HEK293 (cell line): ENCODE results near the gene CSGALNACT2.

Experiments used
- CTCF ChIA-PET: fragments of 350-600 bp; formaldehyde crosslinking; extraction: SDS; loops from one replicate; lab custom pipeline; 2021; ENCODE audit warnings: antibody characterized with exemption; lab: Yijun Ruan, JAX
- POLR2A ChIA-PET: fragments of 300-600 bp; formaldehyde crosslinking; extraction: SDS; loops from one replicate; lab custom pipeline; 2020; ENCODE audit warnings: antibody characterized with exemption, inconsistent platforms; lab: Yijun Ruan, JAX
- H3K27ac ChIP-seq: fragments of 200-500 bp; sonication (Bioruptor generic); 2 replicates; pipeline ENCODE4 v1.5.1; 2014; ENCODE audit warnings: low read depth, low read length, control low read depth, inconsistent platforms; ENCODE audit errors: extremely low read depth
- H3K36me3 ChIP-seq, 2 experiments: fragments of 200-500 bp in 1 of 2; sonication (Bioruptor generic) in 1 of 2; 1 replicate in 1 of 2; 2 replicates in 1 of 2; pipeline ENCODE4 v1.5.1; 2014 to 2017; ENCODE audit warnings: inconsistent platforms in 2 of 2, low read length in 2 of 2; ENCODE audit not compliant: control insufficient read depth in 2 of 2, insufficient read depth in 1 of 2
- H3K4me1 ChIP-seq: fragments of 200-500 bp; sonication (Bioruptor generic); 2 replicates; pipeline ENCODE4 v1.5.1; 2014; ENCODE audit warnings: mild to moderate bottlenecking, low read length, inconsistent platforms; ENCODE audit not compliant: control insufficient read depth, insufficient read depth
- H3K4me3 ChIP-seq: 2 replicates; pipeline ENCODE4 v1.5.1; 2011; ENCODE audit warnings: low read depth, mild to moderate bottlenecking, control low read depth, low read length, moderate library complexity
- H3K9me3 ChIP-seq: fragments of 200-500 bp; sonication (Bioruptor generic); 2 replicates; pipeline ENCODE4 v1.5.1; 2014; ENCODE audit warnings: low read depth, low read length, inconsistent platforms; ENCODE audit not compliant: control insufficient read depth, insufficient read depth
- KLF10 ChIP-seq: fragments of 450-650 bp; IDR thresholded peaks from 2 replicates; pipeline ENCODE4 v1.5.1; 2018; ENCODE audit warnings: missing biosample characterization, mild to moderate bottlenecking, missing genetic modification characterization
- KLF7 ChIP-seq: fragments of 450-650 bp; formaldehyde crosslinking; IDR thresholded peaks from 2 replicates; pipeline ENCODE4 v1.5.1; 2016; ENCODE audit warnings: missing biosample characterization, missing genetic modification characterization, borderline replicate concordance
- PRDM10 ChIP-seq: fragments of 450-650 bp; formaldehyde crosslinking; IDR thresholded peaks from 2 replicates; pipeline ENCODE4 v1.5.1; 2016; ENCODE audit warnings: missing biosample characterization, missing genetic modification characterization
- ZBTB11 ChIP-seq: fragments of 450-650 bp; formaldehyde crosslinking; conservative IDR thresholded peaks from 2 replicates; pipeline ENCODE4 v1.5.1; 2016; ENCODE audit warnings: low read depth, missing biosample characterization, missing genetic modification characterization
- ZFP3 ChIP-seq: fragments of 450-650 bp; formaldehyde crosslinking; IDR thresholded peaks from 2 replicates; pipeline ENCODE4 v1.5.1; 2016; ENCODE audit warnings: low read depth, missing biosample characterization, missing genetic modification characterization
- ZNF114 ChIP-seq: fragments of 450-650 bp; formaldehyde crosslinking; IDR thresholded peaks from 2 replicates; pipeline ENCODE4 v1.5.0; 2017; ENCODE audit warnings: missing biosample characterization, missing genetic modification characterization
- ZNF132 ChIP-seq: fragments of 450-650 bp; formaldehyde crosslinking; IDR thresholded peaks from 2 replicates; pipeline ENCODE4 v1.5.1; 2017; ENCODE audit warnings: missing biosample characterization, missing genetic modification characterization, borderline replicate concordance
- ZNF138 ChIP-seq: fragments of 450-650 bp; formaldehyde crosslinking; IDR thresholded peaks from 2 replicates; pipeline ENCODE4 v1.5.1; 2016; ENCODE audit warnings: missing biosample characterization, missing genetic modification characterization, borderline replicate concordance
- ZNF2 ChIP-seq: fragments of 450-650 bp; formaldehyde crosslinking; IDR thresholded peaks from 2 replicates; pipeline ENCODE4 v1.5.1; 2016; ENCODE audit warnings: missing biosample characterization, missing genetic modification characterization
- ZNF311 ChIP-seq: fragments of 450-650 bp; formaldehyde crosslinking; IDR thresholded peaks from 2 replicates; pipeline ENCODE4 v1.5.1; 2017; ENCODE audit warnings: missing biosample characterization, missing genetic modification characterization, borderline replicate concordance
- ZNF398 ChIP-seq: fragments of 450-650 bp; formaldehyde crosslinking; IDR thresholded peaks from 2 replicates; pipeline ENCODE4 v1.5.1; 2017; ENCODE audit warnings: missing biosample characterization, missing genetic modification characterization
- ZNF423 ChIP-seq: fragments of 450-650 bp; formaldehyde crosslinking; IDR thresholded peaks from 2 replicates; pipeline ENCODE4 v1.5.1; 2016; ENCODE audit warnings: missing biosample characterization, missing genetic modification characterization
- ZNF514 ChIP-seq: fragments of 450-650 bp; formaldehyde crosslinking; IDR thresholded peaks from 2 replicates; pipeline ENCODE4 v1.5.1; 2016; ENCODE audit warnings: missing biosample characterization, missing genetic modification characterization
- ZNF660 ChIP-seq: fragments of 450-650 bp; IDR thresholded peaks from 2 replicates; pipeline ENCODE4 v1.5.1; 2018; ENCODE audit warnings: missing biosample characterization, mild to moderate bottlenecking, missing genetic modification characterization
- ZNF664 ChIP-seq: fragments of 450-650 bp; formaldehyde crosslinking; IDR thresholded peaks from 2 replicates; pipeline ENCODE4 v1.5.1; 2016; ENCODE audit warnings: missing biosample characterization, missing genetic modification characterization
- ZNF830 ChIP-seq: fragments of 450-650 bp; IDR thresholded peaks from 2 replicates; pipeline ENCODE4 v1.5.0; 2018; ENCODE audit warnings: missing biosample characterization, missing genetic modification characterization, low read depth, mild to moderate bottlenecking, moderate library complexity
- ZSCAN16 ChIP-seq: fragments of 450-650 bp; formaldehyde crosslinking; IDR thresholded peaks from 2 replicates; pipeline ENCODE4 v1.5.1; 2016; ENCODE audit warnings: missing biosample characterization, missing genetic modification characterization
- ZSCAN23 ChIP-seq: fragments of 450-650 bp; formaldehyde crosslinking; IDR thresholded peaks from 2 replicates; pipeline ENCODE4 v1.5.1; 2016; ENCODE audit warnings: missing biosample characterization, missing genetic modification characterization

CSGALNACT2 gene

GRCh38 chr10:43230101-43230908 is 92.1 kb downstream of the CSGALNACT2 start:
- ChIA-PET CTCF (interaction anchor here (0.5 to 0.7 kb wide), 3 partner anchors 10 to 162 kb away, joined by 3 to 4 read pairs (median 4); no protein-coding TSS in a partner anchor), POLR2A (no interaction called here)
- Histone ChIP-seq H3K4me3 (no peak overlapping the region), H3K36me3 (no peaks in the 10 kb centered on the region), H3K9me3 (no peaks in the 10 kb centered on the region), H3K4me1 (no peaks in the 10 kb centered on the region), H3K27ac (no peak overlapping the region)
- 0 out of 2 replicates have a peak, but pooled peaks have one; percentile 25 for TF ChIP-seq ZSCAN16
- TF ChIP-seq ZFP3 (tag by site-specific recombination): no peak
- TF ChIP-seq ZNF830 (tag by site-specific recombination): no peak
- no peak for TF ChIP-seq ZBTB11 (tag by site-specific recombination)
- TF ChIP-seq KLF7 (tag by site-specific recombination): no peak
- no peak for TF ChIP-seq PRDM10 (tag by site-specific recombination)

- no peaks in the 10 kb centered on the region for H3K4me1 ChIP-seq
- POLR2A ChIA-PET: no interaction called here
- TF ChIP-seq ZNF660 (tag by site-specific recombination) (no peak), ZSCAN23 (tag by site-specific recombination) (no peak), ZNF664 (no peak), ZNF423 (tag by site-specific recombination) (no peak), ZNF132 (tag by site-specific recombination) (no peak), ZNF398 (tag by site-specific recombination) (no peak), ZNF114 (no peak), KLF10 (no peak), ZNF311 (tag by site-specific recombination) (no peak), ZNF138 (tag by site-specific recombination) (no peak), ZNF2 (tag by site-specific recombination) (no peak), ZNF514 (tag by site-specific recombination) (no peak)
- TF ChIP-seq, all 188 proteins: peak for 0
- Histone ChIP-seq H3K4me3 (no peak overlapping the region), H3K27ac (no peak overlapping the region), H3K36me3 (no peaks in the 10 kb centered on the region), H3K9me3 (no peaks in the 10 kb centered on the region)
- CTCF ChIA-PET: interaction anchor here (0.6 kb wide), 1 partner anchor 10 kb away, joined by 3 read pairs; no protein-coding TSS in a partner anchor
Observed at GRCh38 chr10:43230909-43231522, 92.8 kb downstream of the CSGALNACT2 start.
